GM11168 (cell line): ENCODE measurements around the gene GPATCH1.

Experiments
- in situ Hi-C: fragments of 300-500 bp; cut with MboI; formaldehyde crosslinking; loops from one replicate; pipeline ENCODE4 v1.12.0; 2022; ENCODE audit warnings: low sequenced_read_pairs; ENCODE audit not compliant: unreplicated experiment

Gene GPATCH1

GRCh38 chr19:33063753-33064457 is 17.1 kb upstream of the GPATCH1 start:
- in situ Hi-C loops: no loop called here

GRCh38 chr19:33064458-33064791 is 16.6 kb upstream of the GPATCH1 start:
- in situ Hi-C loops: no loop called here

- in situ Hi-C loops: no loop called here
Observed at GRCh38 chr19:33064792-33065550, 16.0 kb upstream of the GPATCH1 start, which contains the start of gene RHPN2. Gene RHPN2, minus strand, starts transcription at chr19:33064888. Its CDS starts 36 bp downstream, at chr19:33064852.

GRCh38 chr19:33066543-33066942 is 14.4 kb upstream of the GPATCH1 start:
- in situ Hi-C loops: no loop called here

- in situ Hi-C loops: no loop called here
Observed at GRCh38 chr19:33067121-33067520, 13.9 kb upstream of the GPATCH1 start.

- in situ Hi-C loops: no loop called here
Observed at GRCh38 chr19:33071887-33072286, 9.1 kb upstream of the GPATCH1 start.

- in situ Hi-C loops: no loop called here
Observed at GRCh38 chr19:33075519-33075918, 5.5 kb upstream of the GPATCH1 start.

GRCh38 chr19:33085570-33086128 is 4.7 kb downstream of the GPATCH1 start:
- in situ Hi-C loops: no loop called here

GRCh38 chr19:33086955-33087354 is 6.0 kb downstream of the GPATCH1 start:
- in situ Hi-C loops: no loop called here

GRCh38 chr19:33089010-33089409 is 8.0 kb downstream of the GPATCH1 start:
- in situ Hi-C loops: no loop called here

- in situ Hi-C loops: no loop called here
Observed at GRCh38 chr19:33090179-33090578, 9.2 kb downstream of the GPATCH1 start.

GRCh38 chr19:33093420-33094210 is 12.6 kb downstream of the GPATCH1 start:
- in situ Hi-C loops: no loop called here

GRCh38 chr19:33094436-33095067 is 13.6 kb downstream of the GPATCH1 start:
- in situ Hi-C loops: no loop called here

- in situ Hi-C loops: no loop called here
Observed at GRCh38 chr19:33096005-33096404, 15.0 kb downstream of the GPATCH1 start.

GRCh38 chr19:33098055-33098534 is 17.1 kb downstream of the GPATCH1 start:
- in situ Hi-C loops: no loop called here

GRCh38 chr19:33100894-33101644 is 20.1 kb downstream of the GPATCH1 start:
- in situ Hi-C loops: no loop called here

GRCh38 chr19:33102893-33103292 is 21.9 kb downstream of the GPATCH1 start:
- in situ Hi-C loops: no loop called here

- in situ Hi-C loops: no loop called here
Observed at GRCh38 chr19:33108161-33108560, 27.2 kb downstream of the GPATCH1 start.

- in situ Hi-C loops: no loop called here
Observed at GRCh38 chr19:33110137-33110910, 29.3 kb downstream of the GPATCH1 start.
